ENCODE results near the gene STK33.

The STK33 gene

DNA sequence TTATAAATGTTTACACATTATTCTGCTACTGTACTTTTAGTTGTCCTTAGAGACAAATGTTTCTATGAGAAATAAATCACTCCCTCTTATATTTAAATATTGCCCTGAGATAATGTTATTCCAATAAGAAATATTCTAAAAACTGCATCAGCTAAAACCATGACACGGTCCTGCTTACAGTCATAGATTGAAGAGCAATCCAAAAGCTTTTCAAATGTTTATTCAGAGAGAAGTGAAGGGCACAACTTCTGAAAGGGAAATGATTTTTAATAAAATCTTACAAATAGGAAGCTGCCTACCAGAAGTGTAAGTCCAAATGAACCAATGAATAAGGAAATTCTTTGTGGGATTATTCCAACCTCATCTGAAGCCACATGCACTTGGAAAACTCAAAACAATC, 49.2 kb downstream of the STK33 start:
- TF ChIP-seq, protein P1, sequence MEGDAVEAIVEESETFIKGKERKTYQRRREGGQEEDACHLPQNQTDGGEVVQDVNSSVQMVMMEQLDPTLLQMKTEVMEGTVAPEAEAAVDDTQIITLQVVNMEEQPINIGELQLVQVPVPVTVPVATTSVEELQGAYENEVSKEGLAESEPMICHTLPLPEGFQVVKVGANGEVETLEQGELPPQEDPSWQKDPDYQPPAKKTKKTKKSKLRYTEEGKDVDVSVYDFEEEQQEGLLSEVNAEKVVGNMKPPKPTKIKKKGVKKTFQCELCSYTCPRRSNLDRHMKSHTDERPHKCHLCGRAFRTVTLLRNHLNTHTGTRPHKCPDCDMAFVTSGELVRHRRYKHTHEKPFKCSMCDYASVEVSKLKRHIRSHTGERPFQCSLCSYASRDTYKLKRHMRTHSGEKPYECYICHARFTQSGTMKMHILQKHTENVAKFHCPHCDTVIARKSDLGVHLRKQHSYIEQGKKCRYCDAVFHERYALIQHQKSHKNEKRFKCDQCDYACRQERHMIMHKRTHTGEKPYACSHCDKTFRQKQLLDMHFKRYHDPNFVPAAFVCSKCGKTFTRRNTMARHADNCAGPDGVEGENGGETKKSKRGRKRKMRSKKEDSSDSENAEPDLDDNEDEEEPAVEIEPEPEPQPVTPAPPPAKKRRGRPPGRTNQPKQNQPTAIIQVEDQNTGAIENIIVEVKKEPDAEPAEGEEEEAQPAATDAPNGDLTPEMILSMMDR (IDR thresholded peaks at IDR 0.05; ENCODE audit: borderline replicate concordance, insufficient read depth, low read depth, low read length): no peak
- no peak overlapping the region for H3K4me3 ChIP-seq (ENCODE audit: low read depth, low read length)

DNA sequence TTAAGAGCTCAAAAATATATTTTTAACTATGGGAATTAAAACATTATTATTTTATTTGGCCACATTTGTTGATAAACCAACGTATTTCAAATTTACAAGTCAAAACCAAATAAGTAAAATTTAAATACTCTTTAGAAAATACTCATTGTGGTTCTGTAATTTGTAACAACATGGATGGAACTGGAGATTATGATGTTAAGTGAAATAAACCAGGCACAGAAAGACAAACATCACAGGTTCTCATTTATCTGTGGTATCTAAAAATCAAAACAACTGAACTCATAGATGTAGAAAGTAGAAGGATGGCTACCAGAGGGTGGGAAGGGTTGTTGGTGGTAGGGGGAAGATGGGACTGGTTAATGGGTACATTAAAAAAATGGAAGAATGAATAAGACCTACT, 50.8 kb downstream of the STK33 start:
- no peak overlapping the region for H3K4me3 ChIP-seq (ENCODE audit: low read depth, low read length)
- TF ChIP-seq, protein P1 (IDR thresholded peaks at IDR 0.05; ENCODE audit: borderline replicate concordance, insufficient read depth, low read depth, low read length): no peak

DNA sequence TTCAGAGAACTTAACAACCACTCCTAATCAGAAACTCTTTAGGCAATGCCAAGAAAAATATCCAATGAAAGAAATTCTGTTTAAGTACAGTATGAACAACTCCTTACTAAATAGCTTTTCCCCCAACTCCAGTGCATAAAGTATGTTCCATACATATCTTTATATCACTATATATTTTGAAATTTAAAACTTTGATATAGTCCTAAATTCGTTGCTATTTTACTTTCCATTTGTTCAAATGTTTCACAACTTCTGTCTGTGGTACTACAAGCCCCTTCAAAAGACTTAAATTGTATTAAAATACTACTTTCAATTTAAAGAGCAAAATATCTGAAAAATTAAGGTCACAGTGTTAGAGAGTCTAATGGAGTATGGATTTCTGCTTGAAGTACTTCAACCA, 52.6 kb downstream of the STK33 start:
- TF ChIP-seq, protein P1 (IDR thresholded peaks at IDR 0.05; ENCODE audit: borderline replicate concordance, insufficient read depth, low read depth, low read length): no peak
- H3K4me3 ChIP-seq (ENCODE audit: low read depth, low read length): no peak overlapping the region

DNA sequence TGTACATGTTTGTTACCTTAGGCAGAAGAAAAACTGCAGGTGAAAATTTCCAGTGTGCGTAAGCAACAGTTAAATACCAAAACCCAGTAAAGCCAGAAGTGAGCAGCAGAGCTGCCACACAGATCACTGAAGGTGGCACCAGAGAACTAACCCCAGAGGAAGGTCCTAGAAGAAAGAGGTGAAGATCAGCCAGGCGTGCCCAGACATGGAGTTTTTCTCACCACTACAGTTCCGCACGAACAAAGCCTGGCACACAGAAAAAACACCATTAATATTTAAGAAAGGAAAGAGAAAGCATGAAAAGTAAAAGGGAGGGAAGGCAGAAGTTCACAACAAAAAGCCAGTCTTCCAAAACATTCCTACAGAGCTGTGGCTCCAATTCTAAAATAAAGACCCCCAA, 60.7 kb downstream of the STK33 start:
- TF ChIP-seq, protein P1 (IDR thresholded peaks at IDR 0.05; ENCODE audit: borderline replicate concordance, insufficient read depth, low read depth, low read length): no peak

DNA sequence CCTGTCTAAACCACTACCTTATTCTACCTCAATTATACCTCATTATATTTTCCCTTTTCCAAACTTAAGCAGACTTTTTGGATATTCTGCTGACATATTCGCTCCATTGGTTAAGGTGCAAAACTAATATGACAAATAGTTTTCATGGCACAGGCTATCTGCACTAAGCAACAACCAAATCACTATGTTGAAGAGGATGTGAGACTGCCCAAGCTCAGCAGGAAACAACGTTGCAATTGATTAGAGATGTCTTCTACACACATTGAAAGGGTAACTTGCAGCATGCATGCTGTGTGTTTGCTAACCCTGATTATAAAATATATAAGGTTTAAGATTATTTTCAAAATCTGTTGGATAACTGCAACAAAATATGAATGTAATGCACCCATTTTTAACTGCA, 61.6 kb downstream of the STK33 start:
- H3K4me3 ChIP-seq (ENCODE audit: low read depth, low read length): no peak overlapping the region
- TF ChIP-seq, protein P1 (IDR thresholded peaks at IDR 0.05; ENCODE audit: borderline replicate concordance, insufficient read depth, low read depth, low read length): no peak

More for the DNA sequence above, 60.7 kb downstream of the STK33 start:
- H3K4me3 ChIP-seq (ENCODE audit: low read depth, low read length): no peak overlapping the region

DNA sequence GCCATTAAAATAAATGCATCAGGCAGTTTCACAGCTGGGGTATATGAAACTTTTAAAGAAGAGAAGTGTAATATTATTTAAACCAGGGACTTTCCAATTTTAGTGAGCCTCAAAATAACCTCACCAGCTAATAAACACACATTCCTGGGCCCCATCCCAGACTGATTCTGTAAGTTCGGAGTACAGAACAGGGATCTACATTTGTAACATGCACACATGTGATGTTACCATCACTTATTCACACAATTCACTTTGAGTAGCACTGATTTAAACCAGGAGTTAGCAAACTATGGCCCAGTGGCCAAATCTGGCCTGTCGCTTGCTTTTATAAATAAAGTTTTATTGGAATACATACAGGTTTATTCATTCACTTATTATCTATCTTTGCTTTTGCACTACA, 62.0 kb downstream of the STK33 start:
- TF ChIP-seq, protein P1 (IDR thresholded peaks at IDR 0.05; ENCODE audit: borderline replicate concordance, insufficient read depth, low read depth, low read length): no peak
- no peak overlapping the region for H3K4me3 ChIP-seq (ENCODE audit: low read depth, low read length)

DNA sequence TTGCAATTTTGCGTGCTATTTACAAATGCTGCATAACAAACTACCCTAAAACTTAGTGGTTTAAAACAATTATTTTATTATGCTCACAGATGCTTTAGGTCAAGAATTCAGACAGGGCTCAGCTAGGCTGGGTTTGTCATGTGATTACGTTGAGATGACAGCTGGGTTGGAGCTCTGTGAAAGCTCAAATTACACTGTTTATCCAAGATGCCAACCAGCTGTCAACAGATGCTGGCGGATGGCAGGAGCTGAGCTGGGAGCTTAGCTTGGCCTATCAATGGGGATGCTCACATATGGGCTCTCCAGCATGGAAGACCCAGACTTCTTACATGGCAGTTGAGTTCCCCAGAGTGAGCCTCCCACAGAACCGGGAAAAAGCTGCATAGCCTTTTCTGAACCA, 62.7 kb downstream of the STK33 start:
- TF ChIP-seq, protein P1 (IDR thresholded peaks at IDR 0.05; ENCODE audit: borderline replicate concordance, insufficient read depth, low read depth, low read length): no peak
- no peak overlapping the region for H3K4me3 ChIP-seq (ENCODE audit: low read depth, low read length)

Data from GM12875 (cell line).